OCI-LY7 (cell line): ENCODE data around the gene AP1B1.
"Not testable (repeated sequence)": the region's sequence is repeated elsewhere in the genome, so short reads cannot be mapped to it uniquely, and the experiment has no call there.

Source experiments
- CTCF ChIP-seq: fragments of 200-600 bp; sonication (generic); conservative IDR thresholded peaks from 2 replicates; pipeline ENCODE4 v1.5.1; 2014; ENCODE audit warnings: mild to moderate bottlenecking, antibody characterized with exemption, low read length, moderate library complexity, mixed read lengths
- EZH2phosphoT487 ChIP-seq: fragments of 200-600 bp; sonication (generic); IDR thresholded peaks from 2 replicates; pipeline ENCODE4 v1.6.1; 2018; ENCODE audit warnings: low read depth, borderline replicate concordance, mild to moderate bottlenecking, mixed run types, antibody characterized with exemption, low read length, moderate library complexity, mixed read lengths

- not testable (repeated sequence) for TF ChIP-seq CTCF, EZH2phosphoT487
Observed at GRCh38 chr22:29414951-29415591, 26.7 kb upstream of the AP1B1 start.
